ENCODE data around the gene CNTNAP2. TPM values are rescaled to one million over a fixed set of nuclear protein-coding genes. Genes with fewer than 3 reads are reported as not detected.

The CNTNAP2 gene
- total RNA-seq, 4 donors from 2014 or later, result 0.29 to 0.88 (median 0.33) TPM; not detected in 1

DNA sequence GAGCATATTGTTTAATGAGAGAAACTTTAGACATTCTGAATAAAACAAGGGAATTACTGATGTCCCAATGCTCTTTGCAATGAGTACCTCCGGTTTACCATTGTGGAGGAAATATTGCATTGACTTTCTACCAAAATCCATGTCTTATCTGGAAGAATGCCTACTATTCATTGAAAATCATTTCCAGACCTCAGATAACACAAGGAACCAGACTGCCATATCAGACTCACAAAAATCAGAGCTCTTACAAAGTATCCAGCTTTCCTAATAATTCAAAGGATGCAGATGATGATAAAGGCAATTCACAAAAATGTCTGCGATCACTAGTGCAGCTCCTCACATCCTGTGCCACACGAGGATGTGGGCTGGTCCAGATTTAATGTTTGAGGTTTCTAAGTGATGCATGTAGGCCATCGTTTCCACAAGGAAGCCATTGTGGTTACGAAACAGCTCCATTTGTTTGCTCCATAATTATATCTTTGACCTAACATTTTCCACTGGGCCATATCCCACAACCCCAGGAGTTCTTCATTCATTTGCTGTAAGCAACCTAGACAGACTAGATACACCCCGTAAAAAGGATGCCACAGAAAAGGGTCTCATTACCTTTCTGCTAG, 1642.8 kb downstream of the CNTNAP2 start:
- Histone ChIP-seq H3K27me3 (no peaks in the 10 kb centered on the region), H3K4me1 (no peaks in the 10 kb centered on the region), H3K27ac (no peak overlapping the region), H3K9me3 (no peaks in the 10 kb centered on the region), H3K4me3 (replicated peaks in 1 of 3) (no peak overlapping the region), H3K36me3 (no peaks in the 10 kb centered on the region)
- DNase-seq, result no peak
- 84 to 91% methylated on average over 6 of the region's 6 CpGs for whole genome bisulfite sequencing, 2 donors
- TF ChIP-seq POLR2A (IDR thresholded peaks at IDR 0.05) (no peak), CTCF (IDR thresholded peaks at IDR 0.05) (no peak)
- intact Hi-C loops (cut with DNase I), result no loop called here

GRCh38 chr7:147765301-147765700, 1648.7 kb downstream of the CNTNAP2 start:
- WGBS, 2 donors, result 95 to 96% methylated on average over 4 of the region's 4 CpGs

DNA sequence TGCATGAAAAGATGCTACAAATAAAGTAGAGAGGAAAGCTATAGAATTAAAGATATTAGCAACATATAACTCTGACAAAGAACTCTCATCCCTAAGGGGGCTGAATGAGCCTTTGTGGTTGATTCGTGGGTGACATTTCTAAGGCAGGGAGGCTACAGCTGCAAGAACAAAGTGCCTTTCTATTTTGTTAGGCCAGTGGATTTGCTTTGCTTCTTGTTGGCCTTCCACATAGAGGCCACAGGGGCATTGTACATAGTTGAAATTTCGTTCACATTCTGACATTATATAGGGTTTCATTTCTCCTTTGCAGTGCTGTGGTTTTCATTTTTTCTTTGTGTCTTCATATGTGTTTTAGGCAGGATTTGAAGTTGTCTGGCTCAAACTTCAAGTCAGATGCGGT, 1654.7 kb downstream of the CNTNAP2 start:
- H3K4me3 ChIP-seq (replicated peaks in 1 of 3), result no peak overlapping the region
- H3K36me3 ChIP-seq, result no peaks in the 10 kb centered on the region
- 66 to 75% methylated on average over 3 of the region's 3 CpGs for WGBS, 2 donors
- no peaks in the 10 kb centered on the region for H3K4me1 ChIP-seq
- H3K27me3 ChIP-seq, result no peaks in the 10 kb centered on the region
- no peaks in the 10 kb centered on the region for H3K9me3 ChIP-seq
- intact Hi-C loops (cut with DNase I), result no loop called here
- TF ChIP-seq POLR2A (IDR thresholded peaks at IDR 0.05) (no peak), CTCF (IDR thresholded peaks at IDR 0.05) (no peak)
- DNase-seq, result no peak
- H3K27ac ChIP-seq, result no peak overlapping the region

More at GRCh38 chr7:147765301-147765700, 1648.7 kb downstream of the CNTNAP2 start:
- intact Hi-C loops (cut with DNase I), result no loop called here
- Histone ChIP-seq H3K36me3 (no peaks in the 10 kb centered on the region), H3K4me1 (no peaks in the 10 kb centered on the region), H3K9me3 (no peaks in the 10 kb centered on the region), H3K4me3 (replicated peaks in 1 of 3) (no peak overlapping the region), H3K27me3 (no peaks in the 10 kb centered on the region), H3K27ac (no peak overlapping the region)
- DNase-seq, result no peak
- no peak for TF ChIP-seq POLR2A (IDR thresholded peaks at IDR 0.05)
- no peak for TF ChIP-seq CTCF (IDR thresholded peaks at IDR 0.05)

DNA sequence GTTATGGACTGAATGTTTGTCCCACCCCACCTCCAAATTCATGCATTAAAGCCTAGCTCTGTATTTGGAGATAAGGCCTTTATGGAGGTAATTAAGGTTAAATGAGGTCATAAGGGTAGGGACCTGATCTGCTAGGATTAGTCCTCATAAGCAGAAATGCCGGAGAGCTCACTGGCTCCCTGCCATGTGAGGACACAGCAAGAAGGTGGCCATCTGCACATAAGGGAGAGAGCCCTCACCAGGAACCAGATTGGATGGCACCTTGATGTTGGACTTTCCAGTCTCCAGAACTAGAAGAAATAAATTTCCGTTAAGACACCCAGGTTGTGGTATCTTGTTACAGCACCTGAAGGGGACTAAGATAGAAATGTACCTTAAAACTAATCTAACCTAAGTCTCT, 1657.9 kb downstream of the CNTNAP2 start:
- WGBS, 2 donors, result 81 to 100% methylated on average over 2 of the region's 2 CpGs
- TF ChIP-seq CTCF (IDR thresholded peaks at IDR 0.05) (no peak), POLR2A (IDR thresholded peaks at IDR 0.05) (no peak)

GRCh38 chr7:147775516-147776284, 1659.1 kb downstream of the CNTNAP2 start:
- H3K4me3 ChIP-seq (replicated peaks in 1 of 3), result no peak overlapping the region
- H3K36me3 ChIP-seq, result no peaks in the 10 kb centered on the region
- no peak overlapping the region for H3K27ac ChIP-seq
- no peak for TF ChIP-seq POLR2A (IDR thresholded peaks at IDR 0.05)
- no peaks in the 10 kb centered on the region for H3K27me3 ChIP-seq
- no peak for DNase-seq
- no peaks in the 10 kb centered on the region for H3K4me1 ChIP-seq
- no peaks in the 10 kb centered on the region for H3K9me3 ChIP-seq
- WGBS, 2 donors, result 65 to 73% methylated on average over 1 of the region's 1 CpG
- intact Hi-C loops (cut with DNase I), result no loop called here

More for the DNA sequence above, 1657.9 kb downstream of the CNTNAP2 start:
- Histone ChIP-seq H3K4me1 (no peaks in the 10 kb centered on the region), H3K27me3 (no peaks in the 10 kb centered on the region), H3K27ac (no peak overlapping the region), H3K36me3 (no peaks in the 10 kb centered on the region), H3K4me3 (replicated peaks in 1 of 3) (no peak overlapping the region), H3K9me3 (no peaks in the 10 kb centered on the region)
- intact Hi-C loops (cut with DNase I), result no loop called here
- DNase-seq, result no peak
